ENCODE data around the gene SP1.
"Not testable (repeated sequence)": the region's sequence is repeated elsewhere in the genome, so short reads cannot be mapped to it uniquely, and the experiment has no call there.

SP1 gene

DNA sequence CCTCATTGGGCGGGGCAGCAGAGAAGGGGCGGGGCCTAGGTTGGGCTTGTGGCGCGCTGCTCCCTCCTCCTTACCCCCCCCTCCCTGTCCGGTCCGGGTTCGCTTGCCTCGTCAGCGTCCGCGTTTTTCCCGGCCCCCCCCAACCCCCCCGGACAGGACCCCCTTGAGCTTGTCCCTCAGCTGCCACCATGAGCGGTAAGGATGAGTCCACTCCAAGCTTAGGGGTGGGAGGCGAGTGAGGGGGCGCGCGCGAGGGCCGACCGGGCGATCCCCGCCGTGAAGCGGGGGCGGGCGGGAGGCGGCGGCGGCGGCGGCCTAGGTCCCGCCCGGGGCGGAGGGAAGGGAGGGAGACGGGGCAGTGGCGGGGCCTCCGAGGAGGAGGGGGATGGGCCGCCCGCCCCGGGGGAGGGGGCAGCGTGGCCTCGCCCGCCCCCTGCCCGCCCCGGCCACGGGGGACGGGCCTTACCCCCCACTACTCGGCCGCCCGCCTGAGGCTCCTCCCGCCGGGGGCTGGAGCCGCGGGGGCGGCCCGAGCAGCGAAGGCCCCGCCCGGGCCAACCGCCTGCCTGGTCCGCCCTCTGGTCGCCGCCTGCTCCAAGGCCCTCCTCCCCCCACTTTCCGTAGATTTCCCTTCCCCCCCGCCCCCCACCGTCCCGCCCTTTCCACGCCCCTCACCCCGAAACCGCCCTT, at the start of gene SP1:
Gene SP1 (plus strand): TSS at position 73 of the 690 bp plus-strand sequence. CDS start 116 bp downstream, at position 189.
- peak; percentile 61 to 97 for DNase-seq (ENCODE audit: extremely low read depth in 1 of 2, low read depth in 1 of 2)

DNA sequence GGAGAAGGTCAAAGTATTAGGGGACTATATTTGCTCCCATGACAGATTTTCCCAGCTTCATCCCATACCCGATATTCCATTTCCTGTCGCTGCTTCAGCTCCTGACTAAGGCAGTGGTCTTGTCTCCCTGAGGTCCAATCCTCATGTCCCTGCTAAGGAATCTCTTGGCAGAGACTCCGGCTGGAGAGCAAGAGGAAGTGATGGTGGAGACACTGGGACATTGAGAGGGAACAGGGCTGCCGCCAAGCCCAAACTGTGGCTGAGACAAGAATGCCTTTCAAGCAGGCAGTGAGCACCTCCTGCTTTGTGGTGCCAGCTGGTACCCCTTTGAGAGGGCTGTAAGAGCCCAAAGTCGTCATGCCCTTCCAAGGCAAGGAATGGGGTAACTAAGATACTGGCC, 49.3 kb upstream of the SP1 start:
- no peak for DNase-seq (ENCODE audit: extremely low read depth in 1 of 2, low read depth in 1 of 2)

DNA sequence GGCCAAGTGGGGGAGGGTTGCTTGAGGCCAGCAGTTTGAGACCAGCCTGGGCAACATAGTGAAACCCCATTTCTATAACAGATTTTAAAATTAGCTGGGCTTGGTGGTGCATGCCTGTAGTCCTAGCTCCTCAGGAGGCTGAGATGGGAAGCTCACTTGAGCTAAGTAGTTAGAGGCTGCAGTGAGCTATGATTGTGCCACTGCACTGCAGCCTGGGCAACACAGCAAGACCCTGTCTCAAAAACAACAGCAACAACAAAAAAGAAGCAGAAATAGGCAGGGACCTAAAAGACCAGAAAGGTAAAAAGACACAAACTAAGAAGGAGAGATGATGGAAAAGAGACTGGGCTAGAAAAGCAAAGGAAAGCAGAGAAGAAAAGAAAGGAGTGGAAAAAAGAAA, 47.6 kb upstream of the SP1 start:
- not testable (repeated sequence) for DNase-seq (ENCODE audit: extremely low read depth in 1 of 2, low read depth in 1 of 2)

DNA sequence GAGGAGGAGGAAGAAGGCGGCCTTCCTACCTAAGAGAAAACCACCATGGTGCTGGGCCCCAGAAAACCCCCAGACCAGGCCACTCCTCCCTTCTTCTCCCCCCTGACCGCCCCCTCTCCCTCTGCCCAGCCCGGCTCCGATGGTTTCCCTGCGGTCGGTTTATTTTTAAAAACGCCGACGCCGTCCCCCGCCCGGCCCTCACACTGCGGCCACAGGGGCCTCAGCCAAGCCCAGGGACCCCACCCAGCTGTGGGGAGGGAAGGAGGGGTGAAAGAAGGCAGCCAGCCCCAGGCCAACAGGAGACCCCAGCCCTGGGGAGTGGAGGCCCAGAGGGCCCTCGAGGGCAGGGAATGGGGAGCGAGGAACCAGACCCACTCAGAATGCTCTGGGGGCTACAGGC, 47.2 kb upstream of the SP1 start:
- no peak for DNase-seq (ENCODE audit: extremely low read depth in 1 of 2, low read depth in 1 of 2)

DNA sequence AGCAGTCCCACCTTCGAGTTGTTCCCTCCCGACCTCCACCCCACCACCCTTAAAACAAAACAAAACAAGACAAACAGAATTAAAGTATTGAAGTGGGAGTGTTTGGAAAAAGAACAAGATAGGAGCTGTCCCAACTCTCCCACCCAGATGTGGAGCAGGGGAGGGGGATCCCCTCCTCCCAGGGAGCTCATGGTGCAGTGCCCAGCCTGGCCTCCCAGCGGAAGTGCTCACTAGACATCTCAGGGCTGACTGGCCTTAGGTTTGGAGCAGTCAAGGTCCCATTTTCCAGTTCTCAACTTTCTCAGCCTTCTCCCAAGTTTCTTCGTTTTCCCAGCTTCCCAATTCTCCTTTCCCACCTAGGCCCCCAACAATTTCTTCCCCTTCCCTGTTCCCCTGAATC, 46.7 kb upstream of the SP1 start:
- no peak for DNase-seq (ENCODE audit: extremely low read depth in 1 of 2, low read depth in 1 of 2)

DNA sequence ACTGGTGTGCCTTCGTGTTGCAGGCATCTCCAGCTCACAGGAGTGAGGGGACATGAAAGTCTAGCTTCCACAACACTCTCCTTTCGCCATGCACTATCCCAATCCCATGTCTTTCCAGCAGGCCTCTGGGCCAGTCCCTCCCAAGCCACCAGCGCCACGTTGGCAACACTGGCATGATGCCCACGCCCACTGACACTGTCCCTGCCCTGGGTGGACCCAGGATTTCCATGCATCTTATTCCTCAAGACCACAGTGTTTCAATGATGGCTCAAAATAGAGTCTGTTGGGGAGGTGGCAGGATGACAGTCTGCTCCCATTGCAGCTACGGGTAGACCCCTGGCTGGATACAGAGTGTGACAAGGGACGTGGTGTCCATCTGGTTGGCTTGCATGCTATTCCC, 46.1 kb upstream of the SP1 start:
- DNase-seq (ENCODE audit: extremely low read depth in 1 of 2, low read depth in 1 of 2), result no peak

DNA sequence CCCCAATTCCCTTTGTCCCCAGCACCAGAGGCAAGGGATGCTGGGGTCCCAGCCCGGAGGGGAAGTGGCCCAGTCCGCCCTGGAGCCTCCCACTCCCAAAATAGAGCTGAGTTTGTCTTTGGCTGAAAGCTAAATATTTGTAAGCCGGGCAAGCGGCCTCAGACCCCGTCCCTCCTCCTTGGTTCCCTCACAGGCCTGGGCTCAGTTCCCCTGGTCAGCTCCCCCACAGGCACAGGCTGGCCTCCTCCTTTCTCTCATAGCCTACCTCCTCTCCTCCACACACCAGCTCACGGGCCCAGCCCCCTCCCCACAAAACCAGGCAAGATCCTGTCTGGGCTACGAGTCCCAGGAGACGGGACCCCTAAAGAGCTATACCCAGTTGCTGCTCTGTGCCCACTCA, 45.2 kb upstream of the SP1 start:
- no peak for DNase-seq (ENCODE audit: extremely low read depth in 1 of 2, low read depth in 1 of 2)

DNA sequence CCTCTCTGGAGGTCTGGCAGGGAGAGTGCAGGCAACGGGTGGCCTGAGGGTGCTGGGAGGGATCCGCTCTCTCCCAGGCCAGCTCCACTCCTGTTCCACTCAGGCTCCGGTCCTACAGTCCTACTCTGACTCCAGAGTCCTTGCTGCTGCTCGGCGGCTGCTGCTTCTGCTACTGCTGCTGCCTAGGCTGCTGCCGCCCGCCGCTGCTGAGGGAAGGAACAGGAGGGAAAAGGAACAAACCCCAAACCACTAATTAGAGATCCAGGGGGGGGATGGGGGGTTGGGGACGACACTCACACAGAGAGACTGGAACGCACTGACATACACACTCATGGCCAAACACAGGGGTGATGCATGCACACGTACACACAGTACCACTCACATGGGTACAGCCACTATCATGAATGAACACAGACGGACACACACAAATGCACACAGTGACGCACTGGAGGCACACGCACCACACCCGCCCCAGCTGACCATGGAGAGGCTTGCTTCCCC, 43.7 kb upstream of the SP1 start, which contains the start of gene SP7:
Gene SP7 (minus strand): TSS at position 174 of the 501 bp plus-strand sequence. CDS start 708 bp downstream, outside the sequence.
- no peak for DNase-seq (ENCODE audit: extremely low read depth in 1 of 2, low read depth in 1 of 2)

DNA sequence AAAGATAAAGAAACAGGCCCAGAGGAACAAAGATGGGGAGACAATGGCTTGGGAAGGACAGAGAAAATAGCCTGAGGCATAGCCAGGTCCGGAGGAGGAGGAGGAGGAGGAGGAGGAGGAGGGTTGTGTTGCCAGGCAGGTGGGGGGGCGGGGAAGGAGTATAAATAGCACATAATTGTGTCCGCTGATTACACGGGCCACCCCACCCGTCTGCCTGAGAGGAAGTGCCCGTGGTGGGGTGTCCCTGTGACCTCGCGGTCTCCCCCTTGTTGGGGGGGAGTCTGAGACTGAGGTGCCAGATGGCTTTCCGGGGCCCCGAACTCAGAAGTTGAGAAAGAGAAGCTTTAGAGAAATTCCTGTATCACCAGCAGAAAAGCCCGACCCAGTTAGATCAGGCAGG, 42.0 kb upstream of the SP1 start:
- DNase-seq (ENCODE audit: extremely low read depth in 1 of 2, low read depth in 1 of 2), result no peak

DNA sequence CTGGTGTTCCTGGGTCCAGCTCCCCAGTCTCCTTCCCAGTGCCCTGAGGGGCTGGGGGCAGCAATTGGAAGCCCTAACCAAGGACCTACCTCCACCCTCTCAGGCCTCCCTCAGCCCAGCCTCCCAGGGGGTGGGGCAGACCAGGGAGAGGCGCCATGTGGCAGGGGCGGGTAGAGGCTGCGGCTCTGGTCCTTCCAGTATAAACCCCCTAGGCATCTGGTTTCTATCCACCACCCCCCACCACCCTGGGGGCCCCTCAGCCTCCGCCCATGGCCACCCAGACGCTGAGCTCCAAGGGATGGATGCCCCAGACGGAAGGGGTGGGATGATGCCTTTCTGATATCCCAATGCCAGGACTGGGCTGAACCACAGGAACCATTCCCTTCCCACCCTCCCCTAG, 41.1 kb upstream of the SP1 start:
- DNase-seq (ENCODE audit: extremely low read depth in 1 of 2, low read depth in 1 of 2), result no peak

DNA sequence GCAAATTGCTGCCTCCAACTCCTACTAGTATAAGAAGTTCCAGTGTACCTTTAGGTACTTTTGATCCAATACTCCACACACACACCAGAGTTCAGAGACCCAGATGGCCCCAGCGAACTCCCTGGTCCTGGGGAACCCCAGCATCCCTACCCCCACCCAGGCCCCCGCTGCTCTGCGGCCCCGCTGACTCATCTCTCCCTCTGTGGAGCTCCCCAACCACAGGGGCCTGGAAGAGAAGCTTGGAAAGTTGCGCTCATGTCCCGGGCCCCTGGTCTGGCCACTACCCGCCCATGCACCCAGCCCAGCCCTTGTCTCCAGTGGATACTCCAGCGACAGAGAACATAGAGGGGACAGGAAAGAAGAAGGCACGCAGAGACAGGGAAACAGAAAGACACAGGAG, 39.6 kb upstream of the SP1 start:
- no peak for DNase-seq (ENCODE audit: extremely low read depth in 1 of 2, low read depth in 1 of 2)

DNA sequence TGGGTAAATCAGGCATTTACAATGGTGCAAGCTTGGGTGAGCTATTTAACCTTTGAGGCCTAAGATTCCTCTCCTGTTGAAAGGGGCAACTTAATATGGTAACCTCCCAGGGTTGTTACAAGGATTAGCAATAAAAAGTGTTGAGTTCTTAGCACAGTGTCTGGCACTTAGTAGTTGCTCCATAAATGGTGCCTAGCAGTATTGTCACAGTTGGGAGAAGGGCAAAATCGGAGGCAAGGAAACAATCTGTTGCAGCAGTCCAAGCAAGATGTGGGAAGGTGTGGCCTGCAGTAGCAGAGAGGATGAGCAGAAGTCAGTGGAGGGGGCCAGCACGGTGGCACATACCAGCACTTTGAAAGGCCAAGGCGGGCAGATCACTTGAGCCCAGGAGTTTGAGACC, 36.5 kb upstream of the SP1 start:
- DNase-seq (ENCODE audit: extremely low read depth in 1 of 2, low read depth in 1 of 2), result no peak

DNA sequence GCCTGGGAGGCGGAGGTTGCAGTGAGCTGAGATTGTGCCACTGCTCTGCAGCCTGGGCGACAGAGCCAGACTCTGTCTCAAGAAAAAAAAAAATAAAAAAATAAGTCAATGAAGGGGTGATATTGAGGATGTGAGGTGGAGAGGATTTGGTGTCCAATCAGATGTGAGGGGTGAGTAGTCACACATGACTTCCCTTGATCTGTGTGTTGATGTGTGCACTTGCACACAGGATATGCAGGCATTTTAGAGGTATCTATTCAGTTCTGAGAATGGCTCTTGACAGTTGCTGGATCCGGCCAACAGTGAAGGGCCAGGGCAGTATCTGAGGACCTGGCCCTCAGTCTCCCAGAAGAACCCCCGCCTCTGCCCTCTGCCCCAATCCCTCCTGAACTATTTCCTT, 36.0 kb upstream of the SP1 start:
- no peak for DNase-seq (ENCODE audit: extremely low read depth in 1 of 2, low read depth in 1 of 2)

DNA sequence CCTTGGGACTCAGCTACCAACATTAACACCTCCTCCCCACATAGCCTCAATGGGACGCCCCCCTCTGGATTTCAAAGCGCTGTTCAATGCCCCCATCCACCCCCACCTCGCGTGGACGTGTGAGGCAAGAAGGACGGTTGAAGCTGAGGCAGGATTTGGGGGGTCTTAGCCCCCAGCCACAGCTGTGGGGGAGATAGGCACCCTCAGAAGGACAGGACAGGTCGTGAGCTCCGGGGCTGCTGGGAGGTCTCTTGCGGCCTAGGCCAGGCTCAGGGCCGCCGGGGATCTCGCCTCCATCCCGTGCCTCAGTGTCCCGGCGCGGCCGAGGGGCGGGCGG, 35.5 kb upstream of the SP1 start:
- no peak for DNase-seq (ENCODE audit: extremely low read depth in 1 of 2, low read depth in 1 of 2)

DNA sequence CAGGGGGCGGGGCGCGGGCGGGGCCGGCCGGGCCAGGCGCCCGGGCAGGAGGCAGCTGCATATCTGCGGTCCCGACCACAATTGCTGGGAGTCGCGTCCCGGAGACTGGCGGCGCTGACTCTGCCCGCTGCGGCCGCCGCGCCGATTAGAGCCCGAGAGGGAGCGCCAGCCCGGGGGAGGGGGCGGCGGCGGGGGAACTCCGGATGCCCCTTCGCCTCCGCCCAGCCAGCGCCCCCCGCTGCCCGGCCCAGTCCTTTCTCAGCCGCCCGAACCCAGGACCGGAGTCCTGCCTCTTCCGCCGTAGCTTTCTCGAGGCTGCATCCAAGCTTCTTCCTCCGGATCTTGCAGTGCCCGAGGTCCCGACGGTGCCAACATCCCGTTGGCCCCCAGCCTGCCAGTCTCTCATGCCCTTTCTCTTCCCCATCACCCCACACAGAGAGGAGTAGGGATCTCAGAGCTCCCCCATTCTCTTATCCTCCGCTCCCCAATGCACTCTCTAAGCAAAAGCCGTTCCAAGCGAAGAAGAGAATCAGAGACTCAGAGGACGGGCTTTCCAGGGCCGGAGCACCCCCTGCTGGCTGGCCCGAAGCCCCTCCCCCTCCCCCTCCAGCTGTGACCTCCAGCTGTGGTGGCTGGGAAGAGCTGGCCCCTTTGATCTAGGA, 35.0 kb upstream of the SP1 start:
- peak in 1 of 2 donors; percentile 56 for DNase-seq (ENCODE audit: extremely low read depth in 1 of 2, low read depth in 1 of 2)

DNA sequence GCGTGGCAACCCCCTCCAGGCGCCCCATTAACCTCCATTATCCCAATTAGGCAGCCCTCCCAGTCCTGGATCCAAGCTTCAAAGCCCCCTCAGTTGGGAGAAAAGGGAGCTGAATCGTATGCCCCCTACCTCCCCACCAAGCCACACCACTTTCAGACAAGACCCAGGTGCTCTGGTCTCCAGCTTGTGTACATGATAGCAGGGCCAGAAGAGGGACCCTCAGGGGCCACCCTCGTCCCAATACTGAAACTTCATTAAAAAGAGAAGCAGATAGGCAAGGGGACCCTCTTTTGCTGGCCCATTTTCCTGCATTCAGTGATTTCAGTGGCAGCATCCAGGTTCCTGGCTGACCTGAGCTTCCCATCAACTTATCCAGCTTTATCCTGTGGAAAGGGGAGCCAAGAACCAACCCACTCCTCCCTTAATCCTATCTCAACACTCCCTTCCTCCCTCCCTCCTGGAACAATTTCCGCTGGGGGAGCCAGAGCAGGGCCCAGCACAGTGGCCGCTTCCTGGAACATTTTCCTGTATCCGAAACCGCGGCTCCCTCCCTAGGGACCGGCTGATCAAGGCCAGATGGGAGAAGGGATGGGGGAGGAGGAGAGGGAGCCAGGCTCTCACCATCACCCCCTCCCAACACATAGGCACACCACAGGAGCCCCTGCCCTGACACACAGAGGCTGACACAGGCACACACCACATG, 34.3 kb upstream of the SP1 start:
- DNase-seq (ENCODE audit: extremely low read depth in 1 of 2, low read depth in 1 of 2), result no peak

DNA sequence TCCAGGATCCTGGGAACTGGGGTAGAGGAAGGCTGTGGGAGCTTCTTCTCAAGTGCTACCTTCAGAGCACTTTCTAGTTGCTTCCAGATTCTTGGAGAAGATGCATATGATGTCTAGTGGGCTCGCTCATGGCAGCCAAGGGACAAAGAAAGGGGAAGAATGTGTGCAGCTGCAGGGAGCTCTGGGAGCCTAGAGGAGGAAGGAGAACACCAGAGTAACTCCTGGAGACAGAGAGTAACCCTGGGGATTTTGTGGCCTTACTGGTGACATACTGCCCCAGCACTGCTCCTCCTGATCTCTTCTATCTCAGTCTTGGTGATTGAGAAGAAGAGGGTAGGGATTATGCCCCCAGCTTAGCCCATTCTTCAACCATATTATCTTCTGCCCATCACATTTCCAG, 33.5 kb upstream of the SP1 start:
- no peak for DNase-seq (ENCODE audit: extremely low read depth in 1 of 2, low read depth in 1 of 2)

DNA sequence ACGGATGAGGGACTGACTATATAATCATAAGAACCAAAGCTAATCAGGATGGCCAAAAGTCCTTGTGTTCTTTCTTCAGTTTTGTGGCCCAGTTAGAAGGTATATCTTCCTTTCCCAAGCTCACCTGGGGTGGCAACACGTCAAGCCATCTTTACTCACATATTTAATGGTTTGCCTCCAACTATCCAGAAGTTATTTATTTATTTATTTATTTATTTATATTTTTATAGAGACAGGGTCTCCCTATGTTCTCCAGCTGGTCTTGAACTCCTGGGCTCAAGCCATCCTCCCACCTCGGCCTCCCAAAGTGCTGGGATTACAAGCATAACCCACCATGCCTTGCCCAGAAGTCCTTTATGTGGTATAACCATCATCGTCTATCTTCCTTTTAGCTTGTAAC, 32.1 kb upstream of the SP1 start:
- DNase-seq (ENCODE audit: extremely low read depth in 1 of 2, low read depth in 1 of 2), result no peak

DNA sequence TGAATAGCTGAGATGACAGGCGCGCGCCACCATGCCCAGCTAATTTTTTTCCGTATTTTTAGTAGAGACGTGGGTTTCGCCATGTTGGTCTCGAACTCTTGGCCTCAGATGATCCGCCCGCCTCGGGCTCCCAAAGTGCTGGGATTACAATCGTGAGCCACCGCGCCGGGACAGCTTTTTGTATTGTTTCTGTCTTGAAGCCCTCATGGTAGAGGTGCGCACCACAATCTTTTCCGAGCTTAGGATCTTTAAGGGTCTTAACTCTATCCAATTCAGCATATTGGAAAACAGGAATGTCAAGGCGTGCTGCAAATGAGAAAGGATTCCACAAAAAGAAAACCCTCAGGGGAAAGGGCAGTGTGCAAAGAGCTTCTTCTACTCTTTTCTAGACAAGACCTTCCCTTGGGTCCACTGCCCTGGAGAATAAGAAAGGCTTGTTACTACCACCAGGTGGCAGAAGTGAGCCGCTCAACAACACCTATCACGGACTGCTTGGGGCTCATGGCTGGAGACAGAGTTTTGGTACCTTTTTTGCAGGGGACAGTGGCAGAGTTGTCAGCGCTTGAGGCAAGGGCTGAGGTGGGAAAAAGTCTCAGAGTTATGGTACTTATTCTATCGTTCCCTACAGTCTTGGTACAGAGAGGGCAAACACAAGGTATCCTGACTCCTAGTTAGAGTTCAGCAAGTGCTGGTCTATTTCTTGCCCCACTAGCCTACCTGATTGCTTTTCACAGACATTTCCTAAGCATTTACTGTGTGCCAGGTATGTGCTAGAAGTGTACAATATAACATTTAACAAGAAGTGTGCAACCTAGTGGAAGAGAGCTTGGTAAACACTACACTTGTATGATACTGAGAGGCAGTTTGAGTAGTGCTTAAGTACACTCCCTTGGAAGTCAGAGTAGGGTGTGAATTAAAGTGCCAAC, 27.4 kb upstream of the SP1 start:
- peak; percentile 65 to 66 for DNase-seq (ENCODE audit: extremely low read depth in 1 of 2, low read depth in 1 of 2)

DNA sequence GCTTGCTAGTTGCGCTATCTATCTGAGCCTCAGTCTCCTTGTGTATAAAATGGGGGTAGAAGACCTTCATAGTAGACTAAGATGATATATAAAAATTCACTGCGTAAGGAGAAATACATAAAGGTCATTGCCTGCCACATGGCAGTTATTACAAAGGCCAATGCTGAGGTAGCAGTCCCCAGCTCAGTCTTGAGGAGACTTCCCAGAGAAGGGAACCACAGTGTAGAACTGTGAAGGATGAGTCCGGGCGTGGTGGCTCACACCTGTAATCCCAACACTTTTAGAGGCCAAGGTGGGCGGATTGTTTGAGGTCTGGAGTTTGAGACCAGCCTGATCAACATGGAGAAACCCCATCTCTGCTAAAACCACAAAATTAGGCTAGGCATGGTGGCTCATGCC, 26.7 kb upstream of the SP1 start:
- DNase-seq (ENCODE audit: extremely low read depth in 1 of 2, low read depth in 1 of 2), result no peak

DNA sequence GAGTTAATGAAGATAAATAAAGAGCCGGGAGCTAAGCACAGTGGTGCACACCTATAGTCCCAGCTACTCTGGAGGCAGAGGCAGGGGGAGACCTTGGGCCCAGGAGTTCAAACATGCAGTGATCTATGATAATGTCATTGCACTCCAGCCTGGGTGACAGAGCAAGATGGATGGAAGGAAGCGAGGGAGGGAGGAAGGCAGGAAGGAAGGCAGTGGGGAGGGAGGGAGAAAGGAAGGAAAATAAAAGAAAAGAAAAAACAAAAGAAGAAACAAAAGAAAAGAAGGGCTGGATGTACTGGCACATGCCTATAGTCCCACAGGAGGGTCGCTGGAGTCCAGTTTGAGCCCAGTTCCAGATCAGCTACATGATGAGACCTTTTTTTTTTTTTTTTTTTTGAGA, 24.9 kb upstream of the SP1 start:
- no peak for DNase-seq (ENCODE audit: extremely low read depth in 1 of 2, low read depth in 1 of 2)

All from activated CD8-positive, alpha-beta memory T cell treated with anti-CD3 and anti-CD28 coated beads for 1 hour (primary cell).